ENCODE data around the gene RCE1. TPM values are rescaled to one million over a fixed set of nuclear protein-coding genes. Genes with fewer than 3 reads are reported as not detected.
"Not testable (repeated sequence)": the region's sequence is repeated elsewhere in the genome, so short reads cannot be mapped to it uniquely, and the experiment has no call there.

Gene RCE1, protein sequence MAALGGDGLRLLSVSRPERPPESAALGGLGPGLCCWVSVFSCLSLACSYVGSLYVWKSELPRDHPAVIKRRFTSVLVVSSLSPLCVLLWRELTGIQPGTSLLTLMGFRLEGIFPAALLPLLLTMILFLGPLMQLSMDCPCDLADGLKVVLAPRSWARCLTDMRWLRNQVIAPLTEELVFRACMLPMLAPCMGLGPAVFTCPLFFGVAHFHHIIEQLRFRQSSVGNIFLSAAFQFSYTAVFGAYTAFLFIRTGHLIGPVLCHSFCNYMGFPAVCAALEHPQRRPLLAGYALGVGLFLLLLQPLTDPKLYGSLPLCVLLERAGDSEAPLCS
- polyA plus RNA-seq, result 10 to 100 TPM in 2 of 3 donors, 1 to 10 TPM in 1; 6.2 to 17.8 (median 15.3) TPM

DNA sequence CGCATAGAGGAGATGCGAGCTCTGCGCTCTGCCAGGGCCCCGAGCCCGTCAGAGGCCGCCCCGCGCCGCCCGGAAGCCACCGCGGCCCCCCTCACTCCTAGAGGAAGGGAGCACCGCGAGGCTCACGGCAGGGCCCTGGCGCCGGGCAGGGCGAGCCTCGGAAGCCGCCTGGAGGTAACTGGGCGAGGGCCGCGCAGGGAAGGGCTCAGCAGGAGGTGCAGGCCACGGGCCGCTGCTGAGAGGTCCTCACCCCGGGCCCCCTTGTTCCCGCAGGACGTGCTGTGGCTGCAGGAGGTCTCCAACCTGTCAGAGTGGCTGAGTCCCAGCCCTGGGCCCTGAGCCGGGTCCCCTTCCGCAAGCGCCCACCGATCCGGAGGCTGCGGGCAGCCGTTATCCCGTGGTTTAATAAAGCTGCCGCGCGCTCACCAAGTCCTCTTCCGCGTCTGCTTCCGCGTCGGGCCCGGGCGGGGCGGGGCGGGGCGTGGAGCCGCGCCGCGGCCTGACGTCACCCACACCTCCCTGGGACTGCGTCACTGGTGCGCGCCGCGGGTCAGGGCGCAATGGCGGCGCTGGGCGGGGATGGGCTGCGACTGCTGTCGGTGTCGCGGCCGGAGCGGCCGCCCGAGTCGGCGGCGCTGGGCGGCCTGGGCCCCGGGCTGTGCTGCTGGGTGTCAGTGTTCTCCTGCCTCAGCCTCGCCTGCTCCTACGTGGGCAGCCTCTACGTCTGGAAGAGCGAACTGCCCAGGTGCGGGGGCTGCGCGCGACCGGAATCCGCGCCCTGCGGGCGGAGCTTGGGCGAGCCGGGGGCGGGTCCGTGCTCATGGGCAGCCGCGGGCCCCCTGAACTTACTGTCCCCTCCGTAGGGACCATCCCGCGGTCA is at the start of gene RCE1:
Gene RCE1, plus strand, starts transcription at position 546 of the 880 bp plus-strand sequence. Its CDS starts 15 bp downstream, at position 561.
- H3K27ac ChIP-seq (ENCODE audit: low read depth, low read length), result peak within 1 kb of the TSS; percentile 93
- WGBS, 3 donors, result 0 to 1% (median 1%) methylated on average over 89 to 98 of the region's 98 CpGs

DNA sequence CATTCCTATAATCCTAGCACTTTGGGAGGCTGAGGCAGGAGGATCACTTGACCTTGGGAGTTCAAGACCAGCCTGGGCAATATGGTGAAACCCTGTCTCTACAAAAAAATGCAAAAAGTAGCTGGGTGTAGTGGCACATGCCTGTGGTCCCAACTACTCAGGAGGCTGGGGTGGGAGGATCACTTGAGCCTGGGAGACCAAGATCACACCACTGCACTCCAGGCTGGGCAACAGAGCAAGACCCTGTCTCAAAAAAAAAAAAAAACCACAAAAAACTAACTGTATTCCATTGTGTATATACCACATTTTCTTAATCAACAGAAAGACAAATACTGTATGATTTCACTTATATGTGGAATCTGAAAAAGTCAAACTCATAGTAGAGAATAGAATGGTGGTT is 43.4 kb upstream of the RCE1 start:
- not testable (repeated sequence) for H3K27ac ChIP-seq (ENCODE audit: low read depth, low read length)

DNA sequence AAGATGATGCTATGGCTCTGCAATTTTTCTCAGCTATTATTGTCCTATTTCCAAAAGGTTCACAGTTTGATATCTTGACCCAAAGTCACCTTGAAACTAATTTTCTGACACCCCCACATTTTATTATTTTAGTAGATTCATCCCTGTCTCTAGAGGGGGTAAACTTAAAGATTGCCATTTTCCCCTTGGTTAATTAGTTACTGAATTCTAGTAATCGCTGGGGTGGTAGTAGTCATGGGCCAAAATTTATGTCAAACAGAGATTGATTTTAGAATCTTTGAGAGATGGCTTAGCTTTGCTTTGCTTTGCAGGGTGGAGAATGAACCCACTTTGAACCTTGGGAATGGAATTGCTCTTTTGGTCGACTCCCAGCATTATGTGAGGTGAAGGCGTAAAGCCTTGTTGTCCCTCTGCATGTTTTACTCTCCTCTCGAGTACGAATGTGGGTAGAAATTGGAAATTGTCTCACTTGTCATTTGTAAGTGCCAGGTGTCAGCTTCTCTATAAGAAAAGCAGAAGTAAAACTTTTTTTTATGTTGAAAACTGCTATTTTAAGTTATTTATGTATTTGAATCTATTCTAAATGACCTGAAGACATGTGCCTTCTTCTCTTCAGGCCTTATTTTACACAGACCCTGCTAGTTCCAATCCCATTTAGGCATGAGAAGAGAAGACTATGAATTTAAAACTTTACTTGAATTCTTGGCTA is 42.4 kb upstream of the RCE1 start:
- no peak overlapping the region for H3K27ac ChIP-seq (ENCODE audit: low read depth, low read length)
- 84 to 88% (median 85%) methylated on average over 5 of the region's 5 CpGs for WGBS, 3 donors

DNA sequence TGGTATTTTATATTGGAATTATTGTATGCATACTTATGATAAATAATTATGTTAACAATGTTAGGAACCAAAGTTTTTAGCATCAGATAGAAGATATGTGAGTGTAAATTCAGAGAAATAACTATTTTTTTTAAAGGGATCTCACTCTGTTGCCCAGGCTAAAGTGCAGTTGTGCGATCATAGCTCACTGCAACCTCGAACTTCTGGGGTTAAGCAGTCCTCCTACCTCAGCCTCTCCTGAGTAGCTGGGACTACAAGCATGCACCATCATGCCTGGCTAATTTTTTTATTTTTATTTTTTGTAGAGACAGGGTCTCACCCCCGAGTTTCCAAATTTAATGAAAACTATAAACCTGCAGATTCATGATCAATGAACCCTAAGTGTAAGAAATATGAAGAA is 33.6 kb upstream of the RCE1 start:
- 84 to 95% (median 95%) methylated on average over 3 of the region's 3 CpGs for WGBS, 3 donors
- no peak overlapping the region for H3K27ac ChIP-seq (ENCODE audit: low read depth, low read length)

DNA sequence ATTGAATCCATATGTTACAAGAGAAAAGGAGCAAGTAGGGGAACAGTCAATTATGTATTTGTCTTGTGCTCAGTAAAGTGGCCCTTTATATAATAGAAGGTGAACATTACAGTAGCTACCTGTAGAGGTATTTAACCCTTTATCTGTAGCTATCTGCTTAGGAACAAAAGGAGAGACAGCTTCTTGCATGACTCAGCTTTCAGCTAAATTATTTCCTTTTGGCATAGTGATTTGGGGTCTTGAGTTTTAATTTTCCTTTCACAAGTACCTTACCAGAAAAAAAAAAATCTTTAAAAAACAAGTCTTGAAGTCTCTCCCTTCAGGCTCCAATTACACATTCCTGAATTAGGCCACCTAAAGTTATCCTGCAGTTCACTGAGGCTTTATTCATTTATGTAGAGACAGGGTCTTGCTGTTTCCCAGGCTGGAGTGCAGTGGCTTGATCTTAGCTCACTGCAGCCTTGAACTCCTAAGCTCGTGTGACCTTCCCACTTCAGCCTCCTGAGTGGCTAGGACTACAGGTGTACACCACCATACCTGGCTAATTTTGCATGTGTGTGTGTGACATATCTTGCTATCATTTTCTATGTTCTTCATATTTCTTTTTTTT is 32.6 kb upstream of the RCE1 start:
- H3K27ac ChIP-seq (ENCODE audit: low read depth, low read length), result no peak overlapping the region
- WGBS, 3 donors, result 88 to 96% (median 94%) methylated on average over 1 of the region's 1 CpG

DNA sequence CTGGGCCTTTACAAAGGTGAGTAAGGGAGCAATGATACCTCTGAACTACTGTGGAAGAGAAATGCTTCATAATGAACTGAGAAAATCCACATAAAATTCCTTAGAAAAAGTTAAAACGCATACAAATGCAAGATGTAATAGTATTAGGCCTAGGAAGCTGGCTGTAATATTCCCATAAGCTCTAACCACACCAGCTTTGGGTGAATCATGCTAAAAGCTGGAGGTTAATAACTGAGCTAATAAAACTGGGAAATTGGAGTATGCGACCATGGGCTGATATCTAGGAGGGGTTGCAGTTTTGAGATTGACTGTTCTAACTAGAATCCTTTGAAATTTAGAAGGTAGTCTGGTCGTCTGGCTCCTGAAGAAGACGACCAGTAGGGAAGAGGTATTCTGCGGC is 28.6 kb upstream of the RCE1 start:
- 86 to 94% (median 92%) methylated on average over 5 of the region's 5 CpGs for WGBS, 3 donors

DNA sequence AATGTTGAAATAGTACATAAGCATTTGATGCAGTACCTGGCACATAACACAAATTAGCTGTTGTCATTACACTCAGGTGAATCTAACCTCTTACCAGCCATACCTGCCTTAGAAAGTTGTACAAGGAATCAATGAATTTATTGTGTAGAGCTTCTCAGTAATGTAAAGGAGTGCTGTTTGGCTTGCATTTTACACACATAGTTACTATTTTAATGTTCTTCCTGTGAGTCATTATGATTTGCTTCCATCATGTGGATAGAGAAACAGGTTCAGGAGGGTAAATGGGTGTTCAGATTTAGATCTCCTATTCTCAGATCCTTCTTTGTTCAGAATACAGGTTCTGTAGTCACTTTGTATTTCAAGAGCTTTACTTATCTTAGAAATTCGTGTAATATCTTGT is 27.6 kb upstream of the RCE1 start:
- no peak overlapping the region for H3K27ac ChIP-seq (ENCODE audit: low read depth, low read length)
- WGBS, 3 donors, result 49 to 80% (median 59%) methylated on average over 1 of the region's 1 CpG

More for the DNA sequence above, 28.6 kb upstream of the RCE1 start:
- no peak overlapping the region for H3K27ac ChIP-seq (ENCODE audit: low read depth, low read length)

DNA sequence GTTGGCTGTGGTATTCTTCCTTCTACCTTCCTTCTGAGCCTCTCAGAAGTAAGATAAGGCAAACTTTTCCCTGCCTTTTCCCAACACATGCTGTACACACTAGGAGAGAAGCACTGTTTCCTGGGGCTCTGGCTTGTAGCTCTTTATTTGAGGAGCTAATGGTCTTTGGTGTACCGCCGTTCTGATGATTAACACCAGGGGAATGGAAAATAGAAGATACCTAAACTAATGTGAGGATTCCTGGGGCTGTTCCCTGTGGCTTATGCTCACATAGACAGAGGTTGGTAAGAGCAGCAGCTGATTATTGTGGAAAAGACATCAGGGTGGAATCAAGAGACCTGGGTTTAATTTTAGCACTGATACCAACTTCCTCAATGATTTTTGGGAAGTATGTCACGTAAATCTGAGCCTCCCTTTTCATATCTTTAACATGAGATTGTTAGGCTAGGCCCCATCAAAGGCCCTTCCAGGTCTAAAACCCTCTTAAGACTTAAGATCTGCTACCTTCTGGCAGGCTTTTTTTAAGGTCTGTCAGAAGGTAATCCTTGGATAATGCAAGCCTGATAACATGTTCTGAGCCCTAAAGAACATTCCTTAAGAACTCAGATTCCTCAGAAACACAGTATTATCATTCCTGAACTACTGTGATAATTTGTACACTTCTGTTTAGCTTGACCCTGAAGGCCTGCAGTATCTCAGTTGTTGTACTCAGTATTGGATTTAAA is 24.8 kb upstream of the RCE1 start:
- 72 to 82% (median 78%) methylated on average over 3 of the region's 3 CpGs for WGBS, 3 donors
- H3K27ac ChIP-seq (ENCODE audit: low read depth, low read length), result no peak overlapping the region

DNA sequence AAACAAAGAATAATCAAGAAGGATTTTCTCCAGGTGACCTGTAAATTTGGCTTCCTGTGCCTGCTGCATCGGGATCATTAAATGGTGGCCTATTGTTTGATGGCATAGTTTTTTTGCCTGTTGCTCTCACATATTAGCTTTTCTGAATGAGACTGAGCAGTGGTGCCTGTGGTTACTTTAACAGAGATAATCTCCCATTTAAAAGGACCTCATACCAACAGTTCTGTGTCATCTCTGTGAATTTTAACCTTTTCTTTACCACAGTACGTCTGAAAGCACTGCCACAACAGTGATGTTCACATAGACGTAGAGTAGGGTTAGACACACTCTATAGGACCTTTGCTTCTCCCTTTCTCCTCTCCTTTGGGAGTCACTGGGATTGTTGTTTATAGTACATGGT is 22.9 kb upstream of the RCE1 start:
- 80 to 88% (median 85%) methylated on average over 3 of the region's 3 CpGs for WGBS, 3 donors

DNA sequence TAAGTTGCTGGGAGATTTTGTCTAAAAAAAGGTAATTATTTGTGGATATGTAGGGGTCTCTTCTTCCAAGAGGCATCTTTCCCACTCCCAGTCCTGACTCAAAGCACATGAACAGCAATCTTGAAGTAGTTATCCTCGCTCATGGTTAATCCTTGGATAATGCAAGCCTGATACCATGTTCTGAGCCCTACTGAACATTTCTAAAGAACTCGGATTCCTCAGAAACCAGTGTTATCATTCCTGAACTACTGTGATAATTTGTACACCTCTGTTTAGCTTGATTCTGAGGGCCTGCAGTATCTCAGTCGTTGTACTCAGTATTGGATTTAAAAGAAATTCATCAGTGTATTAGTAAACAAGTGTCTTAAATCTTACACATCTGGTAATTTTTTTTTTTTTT is 22.3 kb upstream of the RCE1 start:
- H3K27ac ChIP-seq (ENCODE audit: low read depth, low read length), result no peak overlapping the region
- 79 to 90% (median 83%) methylated on average over 3 of the region's 3 CpGs for WGBS, 3 donors

More for the DNA sequence above, 22.9 kb upstream of the RCE1 start:
- no peak overlapping the region for H3K27ac ChIP-seq (ENCODE audit: low read depth, low read length)

DNA sequence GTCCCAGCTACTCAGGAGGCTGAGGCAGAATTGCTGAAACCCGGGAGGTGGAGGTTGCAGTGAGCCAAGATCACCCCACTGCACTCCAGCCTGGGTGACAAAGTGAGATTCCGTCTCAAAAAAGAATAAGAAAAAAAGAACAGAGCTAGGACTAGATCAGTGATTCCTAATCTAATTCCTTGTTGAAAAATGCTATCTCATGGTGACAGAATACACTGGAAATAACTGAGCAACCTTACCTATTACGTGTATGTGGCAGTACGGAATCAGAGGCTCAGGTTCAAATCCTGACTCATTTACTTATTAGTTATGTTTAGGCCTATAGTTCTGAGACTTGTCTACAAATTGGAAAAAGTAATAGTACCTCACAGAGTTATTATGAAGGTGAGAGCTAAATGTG is 19.5 kb upstream of the RCE1 start:
- 92 to 97% (median 97%) methylated on average over 4 of the region's 4 CpGs for WGBS, 3 donors
- H3K27ac ChIP-seq (ENCODE audit: low read depth, low read length), result no peak overlapping the region

DNA sequence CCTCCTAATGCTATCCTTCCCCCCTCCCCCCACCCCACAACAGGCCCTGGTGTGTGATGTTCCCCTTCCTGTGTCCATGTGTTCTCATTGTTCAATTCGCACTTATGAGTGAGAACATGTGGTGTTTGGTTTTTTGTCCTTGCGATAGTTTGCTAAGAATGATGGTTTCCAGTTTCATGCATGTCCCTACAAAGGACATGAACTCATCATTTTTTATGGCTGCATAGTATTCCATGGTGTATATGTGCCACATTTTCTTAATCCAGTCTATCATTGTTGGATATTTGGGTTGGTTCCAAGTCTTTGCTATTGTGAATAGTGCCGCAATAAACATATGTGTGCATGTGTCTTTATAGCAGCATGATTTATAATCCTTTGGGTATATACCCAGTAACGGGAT is 18.7 kb upstream of the RCE1 start:
- not testable (repeated sequence) for H3K27ac ChIP-seq (ENCODE audit: low read depth, low read length)
- 95 to 100% (median 99%) methylated on average over 3 of the region's 4 CpGs for WGBS, 3 donors

DNA sequence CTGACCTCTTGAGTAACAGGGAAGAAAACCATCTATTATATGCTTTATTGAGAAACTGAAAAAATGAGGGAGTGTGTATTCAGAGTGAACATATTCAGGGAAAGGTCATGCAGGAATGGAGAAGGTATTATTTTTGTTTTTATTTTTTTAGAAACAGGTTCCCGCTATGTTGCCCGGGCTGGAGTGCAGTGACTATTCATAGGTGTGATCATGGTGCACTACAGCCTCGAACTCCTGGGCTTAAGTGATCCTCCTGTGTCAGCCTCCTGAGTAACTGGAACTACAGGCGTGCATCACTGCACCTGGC is 8.7 kb upstream of the RCE1 start:
- 60 to 69% (median 68%) methylated on average over 4 of the region's 4 CpGs for WGBS, 3 donors
- H3K27ac ChIP-seq (ENCODE audit: low read depth, low read length), result no peak overlapping the region

DNA sequence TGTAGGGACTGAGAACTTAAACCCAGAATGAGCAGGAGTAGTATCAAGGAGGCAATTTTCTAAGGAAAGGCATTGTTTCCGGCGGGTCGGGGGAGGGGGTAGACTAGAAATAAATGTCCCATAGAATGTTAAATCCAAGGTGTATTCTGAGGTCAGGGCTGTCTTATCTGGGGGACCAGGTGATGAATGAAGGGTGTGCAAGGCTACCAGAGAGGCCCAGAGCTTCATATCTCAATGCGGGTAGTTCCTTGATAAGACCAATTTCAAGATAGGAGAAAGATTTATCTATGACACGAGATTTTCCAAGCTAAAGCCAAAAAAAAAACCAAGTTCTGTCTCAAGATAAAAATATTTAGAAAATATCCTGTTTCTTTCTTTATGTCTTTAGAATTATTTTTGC is 8.3 kb upstream of the RCE1 start:
- H3K27ac ChIP-seq (ENCODE audit: low read depth, low read length), result no peak overlapping the region
- 75 to 83% (median 76%) methylated on average over 5 of the region's 5 CpGs for WGBS, 3 donors

DNA sequence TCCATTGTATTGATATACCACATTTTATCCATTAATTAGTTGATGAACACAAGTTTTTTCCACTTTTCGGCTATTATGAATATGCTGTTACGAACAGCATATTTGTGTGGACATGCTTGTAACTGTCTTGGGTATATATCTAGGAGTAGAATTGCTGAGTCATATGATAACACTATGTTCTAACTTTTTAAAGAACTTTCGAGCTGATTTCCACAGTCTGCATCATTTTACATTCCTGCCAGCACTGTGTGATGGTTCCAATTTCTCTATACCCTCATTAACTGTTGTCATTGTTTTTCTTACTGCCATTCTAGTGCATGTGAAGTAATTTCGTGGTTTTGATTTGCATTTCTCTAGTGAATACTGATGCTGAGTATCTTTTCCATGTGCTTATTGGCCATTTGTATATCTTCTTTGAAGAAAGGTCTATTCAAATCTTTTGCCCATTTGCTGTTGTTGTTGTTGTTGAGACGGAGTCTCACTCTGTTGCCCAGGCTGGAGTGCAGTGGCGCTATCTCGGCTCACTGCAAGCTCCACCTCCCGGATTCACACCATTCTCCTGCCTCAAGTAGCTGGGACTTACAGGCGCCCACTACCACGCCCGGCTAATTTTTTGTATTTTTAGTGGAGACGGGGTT is 7.4 kb upstream of the RCE1 start:
- 83 to 89% (median 83%) methylated on average over 12 of the region's 12 CpGs for WGBS, 3 donors
- H3K27ac ChIP-seq (ENCODE audit: low read depth, low read length), result no peak overlapping the region

DNA sequence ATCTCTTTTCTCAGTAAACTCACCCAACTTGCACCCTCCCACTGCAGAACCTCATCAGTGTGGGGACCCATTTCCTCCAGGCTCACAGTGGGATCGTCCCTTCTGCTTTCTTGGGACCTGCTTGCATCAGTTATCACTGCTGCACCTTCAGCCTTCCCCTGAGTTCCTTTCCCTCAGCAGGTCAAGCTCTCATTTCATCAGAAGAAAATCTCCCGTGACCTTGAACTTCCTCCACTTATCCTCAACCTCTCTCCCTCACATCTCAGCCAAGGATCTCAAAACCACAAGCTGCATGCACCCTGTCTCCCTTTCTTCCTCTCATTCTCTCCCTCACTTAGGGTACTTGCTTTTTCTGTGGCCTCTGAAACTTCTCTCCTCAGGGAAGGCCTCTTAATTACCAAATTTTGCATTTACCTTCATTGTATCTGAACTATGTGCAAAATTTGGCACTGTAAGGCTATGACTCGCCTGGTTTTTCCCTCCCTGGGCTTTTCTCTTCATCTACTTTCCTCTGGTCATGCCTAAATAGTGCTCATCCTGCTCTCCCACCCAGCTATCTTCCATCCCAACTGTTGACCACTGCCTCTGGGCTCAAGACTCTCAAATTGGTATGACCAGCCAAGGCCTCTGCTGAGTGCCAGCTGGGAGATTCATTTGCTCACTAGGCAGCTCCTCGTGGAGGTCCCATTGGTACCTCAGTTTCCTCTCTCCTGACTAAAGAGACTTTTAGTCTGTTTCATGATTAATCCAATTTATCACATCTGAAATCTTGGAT is 2.7 kb upstream of the RCE1 start:
- 66 to 82% (median 68%) methylated on average over 4 of the region's 4 CpGs for WGBS, 3 donors
- H3K27ac ChIP-seq (ENCODE audit: low read depth, low read length), result no peak overlapping the region

DNA sequence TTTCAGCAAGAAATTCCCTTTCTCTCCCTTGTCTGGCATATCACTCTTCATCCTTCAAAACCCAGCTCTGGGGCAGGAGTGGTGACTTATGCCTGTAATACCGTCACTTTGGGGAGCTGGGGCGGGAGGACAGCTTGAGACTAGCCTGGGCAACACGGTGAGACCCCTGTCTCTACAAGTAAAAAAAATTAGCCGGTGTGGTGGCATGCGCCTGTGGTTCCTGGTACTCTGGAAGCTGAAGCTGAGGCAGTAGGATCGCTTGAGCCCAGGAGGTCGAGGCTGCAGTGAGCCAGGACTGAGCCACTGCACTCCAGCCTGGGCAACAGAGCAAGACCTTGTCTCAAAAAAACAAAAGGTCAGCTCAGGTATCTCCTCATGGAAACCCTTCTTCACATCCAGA is 1.4 kb upstream of the RCE1 start:
- 79 to 86% (median 84%) methylated on average over 7 of the region's 7 CpGs for WGBS, 3 donors

More for the DNA sequence above, 1.4 kb upstream of the RCE1 start:
- no peak overlapping the region for H3K27ac ChIP-seq (ENCODE audit: low read depth, low read length)
